GM12878 (cell line): ENCODE data around the gene KCTD2. TPM values are rescaled to one million over a fixed set of nuclear protein-coding genes. Genes with fewer than 3 reads are reported as not detected.

ENCODE experiments used
- CREB1 ChIP-seq: IDR thresholded peaks from 2 replicates; pipeline ENCODE4 v1.6.1; 2012; ENCODE audit warnings: low read depth, mild to moderate bottlenecking, inconsistent platforms
- ESRRA ChIP-seq: IDR thresholded peaks from 2 replicates; pipeline ENCODE4 v1.6.1; 2012; ENCODE audit warnings: mild to moderate bottlenecking, low read length, improper control_type of control experiment
- ETV6 ChIP-seq, 2 experiments: fragments of 450-650 bp in 1 of 2; IDR thresholded peaks in 1 of 2; conservative IDR thresholded peaks in 1 of 2; 2 replicates each; pipeline ENCODE4 v1.6.1; 2014; ENCODE audit warnings: antibody characterized with exemption in 1 of 2, borderline replicate concordance in 1 of 2, low read depth in 1 of 2, mild to moderate bottlenecking in 1 of 2, moderate library complexity in 1 of 2
- GATAD2B ChIP-seq: fragments of 450-650 bp; conservative IDR thresholded peaks from 2 replicates; pipeline ENCODE4 v1.6.1; 2017; ENCODE audit warnings: low read depth, mild to moderate bottlenecking, moderate library complexity
- IKZF1 ChIP-seq: fragments of 450-650 bp; conservative IDR thresholded peaks from 2 replicates; pipeline ENCODE4 v1.6.1; 2017; ENCODE audit warnings: antibody characterized with exemption, mild to moderate bottlenecking
- IKZF2 ChIP-seq, 2 experiments: fragments of 450-650 bp; IDR thresholded peaks; 2 replicates each; pipeline ENCODE4 v1.6.1; 2017; ENCODE audit warnings: mild to moderate bottlenecking in 2 of 2, moderate library complexity in 2 of 2
- NFYB ChIP-seq: IDR thresholded peaks from 2 replicates; pipeline ENCODE4 v1.6.1; 2011; ENCODE audit warnings: low read depth, mild to moderate bottlenecking, low read length, improper control_type of control experiment, moderate library complexity; ENCODE audit not compliant: insufficient read depth
- SMC3 ChIP-seq: IDR thresholded peaks from 2 replicates; pipeline ENCODE4 v1.6.1; 2011; ENCODE audit warnings: low read length, improper control_type of control experiment, borderline replicate concordance
- polyA plus RNA-seq, 11 experiments: library from polyadenylated mRNA; depleted of rRNA in 4 of 11; unstranded in 6 of 11; stranded (reverse) in 5 of 11; fragments of >200 nt; fragmentation: Nextera tagmentation in 4 of 11; fragmentation: Illumina TruSeq in 1 of 11; extraction: Ambion mirVana in 4 of 11; extraction: Trizol in 1 of 11; gene quantifications; 1 replicate in 1 of 11; 2 replicates in 10 of 11; pipeline versions ENCODE4 v1.2.1 to v1.2.3, GENCODE V29; 2011 to 2016; ENCODE audit warnings: inconsistent platforms in 2 of 11, missing spikeins in 2 of 11, low read depth in 1 of 11
- small RNA-seq: library from RNA; depleted of rRNA; stranded (forward); fragments of <200 nt; gene quantifications from one replicate; pipeline ENCODE3, GENCODE V24; 2014
- total RNA-seq, 4 experiments: library from RNA; depleted of rRNA in 3 of 4; stranded (reverse); fragments of >200 nt in 3 of 4; fragmentation: Illumina TruSeq in 1 of 4; extraction: Trizol in 1 of 4; gene quantifications; 2 replicates each; pipeline versions ENCODE4 v1.2.1 to v1.2.3, GENCODE V29; 2013 to 2021
- TF ChIP-seq, protein P1 (sequence below): fragments of 150-350 bp; IDR thresholded peaks from 2 replicates; pipeline ENCODE4 v1.6.1; 2014; ENCODE audit warnings: mild to moderate bottlenecking, low read depth, low read length

The KCTD2 gene
- total and polyA plus RNA-seq, 10 of the 15 experiments (the other 5 are each of a cell fraction or from before 2014, with no cell fraction given) = 1.5 to 27.5 (median 13.7) TPM

DNA sequence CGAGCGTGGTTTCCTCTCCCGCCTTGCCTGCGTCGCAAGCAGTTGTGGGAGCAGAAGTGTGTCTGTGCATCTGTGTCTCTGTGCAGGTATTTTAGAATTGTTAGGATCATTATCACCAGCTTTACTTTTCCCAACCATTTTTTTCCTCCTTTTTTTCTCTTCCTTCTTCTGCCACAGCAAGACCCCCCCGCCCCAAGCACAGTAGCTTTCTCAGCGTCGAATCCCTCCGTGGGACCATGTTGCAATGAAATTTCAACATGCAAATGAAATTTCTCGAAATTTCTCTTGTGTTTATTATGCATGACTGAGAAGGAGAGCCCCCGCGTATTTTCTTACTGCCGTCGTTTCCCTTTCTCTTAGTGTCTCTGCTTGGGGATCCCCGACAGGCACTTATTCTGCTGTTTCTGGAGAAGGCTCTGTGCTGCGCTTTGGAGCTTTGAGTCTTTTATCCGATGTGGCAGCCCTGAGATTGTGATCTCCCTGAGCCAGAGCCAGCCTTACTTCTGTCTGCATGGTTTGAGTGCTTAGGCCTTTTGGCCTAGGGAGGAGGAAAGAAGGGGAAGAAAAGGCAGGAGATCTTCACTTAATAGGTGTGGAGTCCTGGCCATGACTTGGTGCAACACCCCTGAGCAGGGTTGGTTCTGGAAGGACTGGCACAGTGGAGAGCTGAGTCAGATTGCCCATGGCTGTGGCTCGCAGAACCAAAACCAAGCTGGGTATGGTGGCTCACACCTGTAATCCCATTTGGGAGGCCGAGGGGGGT lies 67.7 kb downstream of the KCTD2 start (continued):
- TF ChIP-seq CREB1 (peak; percentile 25; the same call in 1 of the 2 replicates), SMC3 (peak; percentile 2; the same call in 1 of the 2 replicates), ESRRA (no peak), ETV6 (conservative IDR thresholded peaks at IDR 0.05 in 1 of 2, IDR thresholded peaks at IDR 0.05 in 1 of 2; ENCODE audit: borderline replicate concordance in 1 of 2, low read depth in 1 of 2) (no peak), IKZF2 (IDR thresholded peaks at IDR 0.05) (peak in 1 of 2 experiments; percentile 36; a peak in 1 of 4 replicates), IKZF1 (peak; percentile 40; the same call in 1 of the 2 replicates), NFYB (no peak), GATAD2B (no peak)
- TF ChIP-seq, protein P1, sequence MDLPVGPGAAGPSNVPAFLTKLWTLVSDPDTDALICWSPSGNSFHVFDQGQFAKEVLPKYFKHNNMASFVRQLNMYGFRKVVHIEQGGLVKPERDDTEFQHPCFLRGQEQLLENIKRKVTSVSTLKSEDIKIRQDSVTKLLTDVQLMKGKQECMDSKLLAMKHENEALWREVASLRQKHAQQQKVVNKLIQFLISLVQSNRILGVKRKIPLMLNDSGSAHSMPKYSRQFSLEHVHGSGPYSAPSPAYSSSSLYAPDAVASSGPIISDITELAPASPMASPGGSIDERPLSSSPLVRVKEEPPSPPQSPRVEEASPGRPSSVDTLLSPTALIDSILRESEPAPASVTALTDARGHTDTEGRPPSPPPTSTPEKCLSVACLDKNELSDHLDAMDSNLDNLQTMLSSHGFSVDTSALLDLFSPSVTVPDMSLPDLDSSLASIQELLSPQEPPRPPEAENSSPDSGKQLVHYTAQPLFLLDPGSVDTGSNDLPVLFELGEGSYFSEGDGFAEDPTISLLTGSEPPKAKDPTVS = peak; percentile 85; the same call in 1 of the 2 replicates

Small RNA genes within 50 kb of the gene (small RNA-seq; reads per million reads assigned to genes)
- gene AC111186.1 = not detected
- not detected for gene RF00019
- not detected for gene RN7SL573P
- not detected for gene RNU6-362P

Other genes starting within 250 kb of the KCTD2 start
Only the 7 nearest of the 20 such genes appear.
- 0.40 and 0.54 TPM in 2 replicates for gene HID1, start 74.5 kb upstream of the KCTD2 start, total RNA-seq (2014; rRNA removed)
- 0.04 TPM in 1 of 2 replicates, not detected in the other for gene HID1, start 74.5 kb upstream of the KCTD2 start, total RNA-seq (2014; rRNA removed; fragmentation: Illumina TruSeq; extraction: Trizol)
- gene HID1, start 74.5 kb upstream of the KCTD2 start, total RNA-seq (2021) = 0.37 and 0.77 TPM in 2 replicates
- 0.14 and 0.69 TPM in 2 replicates for gene HID1, start 74.5 kb upstream of the KCTD2 start, polyA plus RNA-seq (2011; rRNA removed)
- gene HID1, start 74.5 kb upstream of the KCTD2 start, polyA plus RNA-seq (2014; fragmentation: Illumina TruSeq; extraction: Trizol) = 0.09 and 0.30 TPM in 2 replicates
- gene HID1, start 74.5 kb upstream of the KCTD2 start, polyA plus RNA-seq (2014; fragmentation: Nextera tagmentation; extraction: Ambion mirVana) = not detected
- 0.12 and 0.51 TPM in 2 replicates for gene HID1, start 74.5 kb upstream of the KCTD2 start, polyA plus RNA-seq (2014; rRNA removed)
- under 1 TPM; 0.24 to 0.63 TPM for gene HID1, start 74.5 kb upstream of the KCTD2 start, polyA plus RNA-seq (2016; fragmentation: Nextera tagmentation; extraction: Ambion mirVana)
- gene CDR2L, start 59.6 kb upstream of the KCTD2 start, total RNA-seq (2014; rRNA removed) = 0.05 TPM in 1 of 2 replicates, not detected in the other
- 0.04 TPM in 1 of 2 replicates, not detected in the other for gene CDR2L, start 59.6 kb upstream of the KCTD2 start, total RNA-seq (2014; rRNA removed; fragmentation: Illumina TruSeq; extraction: Trizol)
- 0.05 and 0.18 TPM in 2 replicates for gene CDR2L, start 59.6 kb upstream of the KCTD2 start, total RNA-seq (2021)
- gene CDR2L, start 59.6 kb upstream of the KCTD2 start, polyA plus RNA-seq (2011; rRNA removed) = 0.03 TPM in 1 of 2 replicates, not detected in the other
- not detected in 2 replicates for gene CDR2L, start 59.6 kb upstream of the KCTD2 start, polyA plus RNA-seq (2014; fragmentation: Illumina TruSeq; extraction: Trizol)
- not detected for gene CDR2L, start 59.6 kb upstream of the KCTD2 start, polyA plus RNA-seq (2014; fragmentation: Nextera tagmentation; extraction: Ambion mirVana)
- gene CDR2L, start 59.6 kb upstream of the KCTD2 start, polyA plus RNA-seq (2014; rRNA removed) = 0.03 TPM in 1 of 2 replicates, not detected in the other
- gene CDR2L, start 59.6 kb upstream of the KCTD2 start, polyA plus RNA-seq (2016; fragmentation: Nextera tagmentation; extraction: Ambion mirVana) = under 1 TPM in 1 of 2 experiments, not detected in 1; 0.04 TPM
- 64.3 and 65.6 TPM in 2 replicates for gene MRPL58, start 34.6 kb upstream of the KCTD2 start, total RNA-seq (2014; rRNA removed)
- 39.5 and 46.3 TPM in 2 replicates for gene MRPL58, start 34.6 kb upstream of the KCTD2 start, total RNA-seq (2014; rRNA removed; fragmentation: Illumina TruSeq; extraction: Trizol)
- 43.0 and 44.0 TPM in 2 replicates for gene MRPL58, start 34.6 kb upstream of the KCTD2 start, total RNA-seq (2021)
- 53.5 and 60.3 TPM in 2 replicates for gene MRPL58, start 34.6 kb upstream of the KCTD2 start, polyA plus RNA-seq (2011; rRNA removed)
- gene MRPL58, start 34.6 kb upstream of the KCTD2 start, polyA plus RNA-seq (2014; fragmentation: Illumina TruSeq; extraction: Trizol) = 51.1 and 52.2 TPM in 2 replicates
- gene MRPL58, start 34.6 kb upstream of the KCTD2 start, polyA plus RNA-seq (2014; fragmentation: Nextera tagmentation; extraction: Ambion mirVana) = 10 to 100 TPM; 23.0 to 43.7 TPM
- gene MRPL58, start 34.6 kb upstream of the KCTD2 start, polyA plus RNA-seq (2014; rRNA removed) = 60.0 and 73.2 TPM in 2 replicates
- gene MRPL58, start 34.6 kb upstream of the KCTD2 start, polyA plus RNA-seq (2016; fragmentation: Nextera tagmentation; extraction: Ambion mirVana) = 10 to 100 TPM; 52.7 to 59.2 TPM
- 201 and 218 TPM in 2 replicates for gene ATP5PD, start 256 bp upstream of the KCTD2 start, total RNA-seq (2014; rRNA removed)
- gene ATP5PD, start 256 bp upstream of the KCTD2 start, total RNA-seq (2014; rRNA removed; fragmentation: Illumina TruSeq; extraction: Trizol) = 303 and 307 TPM in 2 replicates
- gene ATP5PD, start 256 bp upstream of the KCTD2 start, total RNA-seq (2021) = 209 and 218 TPM in 2 replicates
- gene ATP5PD, start 256 bp upstream of the KCTD2 start, polyA plus RNA-seq (2011; rRNA removed) = 172 and 241 TPM in 2 replicates
- 338 and 519 TPM in 2 replicates for gene ATP5PD, start 256 bp upstream of the KCTD2 start, polyA plus RNA-seq (2014; fragmentation: Illumina TruSeq; extraction: Trizol)
- 100 to 1,000 TPM; 710 to 772 TPM for gene ATP5PD, start 256 bp upstream of the KCTD2 start, polyA plus RNA-seq (2014; fragmentation: Nextera tagmentation; extraction: Ambion mirVana)
- gene ATP5PD, start 256 bp upstream of the KCTD2 start, polyA plus RNA-seq (2014; rRNA removed) = 186 and 195 TPM in 2 replicates
- 100 to 1,000 TPM; 436 to 445 TPM for gene ATP5PD, start 256 bp upstream of the KCTD2 start, polyA plus RNA-seq (2016; fragmentation: Nextera tagmentation; extraction: Ambion mirVana)
- gene SLC16A5, start 40.7 kb downstream of the KCTD2 start, total RNA-seq (2014; rRNA removed) = 0.76 and 1.2 TPM in 2 replicates
- 0.88 and 0.94 TPM in 2 replicates for gene SLC16A5, start 40.7 kb downstream of the KCTD2 start, total RNA-seq (2014; rRNA removed; fragmentation: Illumina TruSeq; extraction: Trizol)
- 3.1 and 3.4 TPM in 2 replicates for gene SLC16A5, start 40.7 kb downstream of the KCTD2 start, total RNA-seq (2021)
- gene SLC16A5, start 40.7 kb downstream of the KCTD2 start, polyA plus RNA-seq (2011; rRNA removed) = 0.17 and 0.30 TPM in 2 replicates
- 0.17 and 0.84 TPM in 2 replicates for gene SLC16A5, start 40.7 kb downstream of the KCTD2 start, polyA plus RNA-seq (2014; fragmentation: Illumina TruSeq; extraction: Trizol)
- gene SLC16A5, start 40.7 kb downstream of the KCTD2 start, polyA plus RNA-seq (2014; fragmentation: Nextera tagmentation; extraction: Ambion mirVana) = under 1 TPM; 0.03 to 0.16 TPM
- gene SLC16A5, start 40.7 kb downstream of the KCTD2 start, polyA plus RNA-seq (2014; rRNA removed) = 2.4 and 3.0 TPM in 2 replicates
- 1 to 10 TPM in 1 of 2 experiments, under 1 TPM in 1; 0.98 to 1.0 TPM for gene SLC16A5, start 40.7 kb downstream of the KCTD2 start, polyA plus RNA-seq (2016; fragmentation: Nextera tagmentation; extraction: Ambion mirVana)
- 5.6 and 6.1 TPM in 2 replicates for gene ARMC7, start 62.7 kb downstream of the KCTD2 start, total RNA-seq (2014; rRNA removed)
- gene ARMC7, start 62.7 kb downstream of the KCTD2 start, total RNA-seq (2014; rRNA removed; fragmentation: Illumina TruSeq; extraction: Trizol) = 4.1 and 5.6 TPM in 2 replicates
- 11.6 and 11.7 TPM in 2 replicates for gene ARMC7, start 62.7 kb downstream of the KCTD2 start, total RNA-seq (2021)
- 2.4 and 5.2 TPM in 2 replicates for gene ARMC7, start 62.7 kb downstream of the KCTD2 start, polyA plus RNA-seq (2011; rRNA removed)
- 2.9 and 6.5 TPM in 2 replicates for gene ARMC7, start 62.7 kb downstream of the KCTD2 start, polyA plus RNA-seq (2014; fragmentation: Illumina TruSeq; extraction: Trizol)
- 1 to 10 TPM; 1.5 to 4.3 TPM for gene ARMC7, start 62.7 kb downstream of the KCTD2 start, polyA plus RNA-seq (2014; fragmentation: Nextera tagmentation; extraction: Ambion mirVana)
- gene ARMC7, start 62.7 kb downstream of the KCTD2 start, polyA plus RNA-seq (2014; rRNA removed) = 6.9 and 10.9 TPM in 2 replicates
- 10 to 100 TPM; 15.7 to 19.8 TPM for gene ARMC7, start 62.7 kb downstream of the KCTD2 start, polyA plus RNA-seq (2016; fragmentation: Nextera tagmentation; extraction: Ambion mirVana)
- 115 and 144 TPM in 2 replicates for gene NT5C, start 84.5 kb downstream of the KCTD2 start, total RNA-seq (2014; rRNA removed)
- gene NT5C, start 84.5 kb downstream of the KCTD2 start, total RNA-seq (2014; rRNA removed; fragmentation: Illumina TruSeq; extraction: Trizol) = 41.6 and 43.7 TPM in 2 replicates
- 86.3 and 88.5 TPM in 2 replicates for gene NT5C, start 84.5 kb downstream of the KCTD2 start, total RNA-seq (2021)
- gene NT5C, start 84.5 kb downstream of the KCTD2 start, polyA plus RNA-seq (2011; rRNA removed) = 17.4 and 40.2 TPM in 2 replicates
- gene NT5C, start 84.5 kb downstream of the KCTD2 start, polyA plus RNA-seq (2014; fragmentation: Illumina TruSeq; extraction: Trizol) = 10.4 and 24.2 TPM in 2 replicates
- gene NT5C, start 84.5 kb downstream of the KCTD2 start, polyA plus RNA-seq (2014; fragmentation: Nextera tagmentation; extraction: Ambion mirVana) = 1 to 10 TPM; 3.7 to 9.8 TPM
- gene NT5C, start 84.5 kb downstream of the KCTD2 start, polyA plus RNA-seq (2014; rRNA removed) = 158 and 188 TPM in 2 replicates
- 100 to 1,000 TPM; 116 to 129 TPM for gene NT5C, start 84.5 kb downstream of the KCTD2 start, polyA plus RNA-seq (2016; fragmentation: Nextera tagmentation; extraction: Ambion mirVana)